BE2C (cell line): Measurements from ENCODE around the gene DDX27. TPM values are rescaled to one million over a fixed set of nuclear protein-coding genes. Genes with fewer than 3 reads are reported as not detected.

Experiments
- DNase-seq: peaks from one replicate; pipeline ENCODE4 v3.0.0-alpha.2; 2020
- H3K27me3 ChIP-seq: fragments of 250-450 bp; sonication (Bioruptor Pico); 2 replicates; pipeline ENCODE4 v1.5.1; 2020; ENCODE audit warnings: mild to moderate bottlenecking
- H3K36me3 ChIP-seq: fragments of 250-450 bp; sonication (Bioruptor Pico); 2 replicates; pipeline ENCODE4 v1.5.1; 2020; ENCODE audit warnings: mild to moderate bottlenecking
- H3K4me1 ChIP-seq: fragments of 250-450 bp; sonication (Bioruptor Pico); 2 replicates; pipeline ENCODE4 v1.5.1; 2020
- H3K4me3 ChIP-seq: 2 replicates; pipeline ENCODE4 v1.5.1; 2011; ENCODE audit warnings: low read depth, low read length
- H3K9me3 ChIP-seq: fragments of 250-450 bp; sonication (Bioruptor Pico); 2 replicates; pipeline ENCODE4 v1.5.1; 2020
- polyA plus RNA-seq: library from polyadenylated mRNA; unstranded; fragments of >200 nt; gene quantifications from one replicate; pipeline ENCODE4 v1.2.1, GENCODE V29; 2012; ENCODE audit warnings: low read depth, missing spikeins; ENCODE audit not compliant: insufficient read length, insufficient read depth
- TF ChIP-seq, protein P1 (sequence below): IDR thresholded peaks from 2 replicates; pipeline ENCODE4 v1.5.1; 2012; ENCODE audit warnings: mild to moderate bottlenecking, low read depth, low read length

DDX27 gene, protein sequence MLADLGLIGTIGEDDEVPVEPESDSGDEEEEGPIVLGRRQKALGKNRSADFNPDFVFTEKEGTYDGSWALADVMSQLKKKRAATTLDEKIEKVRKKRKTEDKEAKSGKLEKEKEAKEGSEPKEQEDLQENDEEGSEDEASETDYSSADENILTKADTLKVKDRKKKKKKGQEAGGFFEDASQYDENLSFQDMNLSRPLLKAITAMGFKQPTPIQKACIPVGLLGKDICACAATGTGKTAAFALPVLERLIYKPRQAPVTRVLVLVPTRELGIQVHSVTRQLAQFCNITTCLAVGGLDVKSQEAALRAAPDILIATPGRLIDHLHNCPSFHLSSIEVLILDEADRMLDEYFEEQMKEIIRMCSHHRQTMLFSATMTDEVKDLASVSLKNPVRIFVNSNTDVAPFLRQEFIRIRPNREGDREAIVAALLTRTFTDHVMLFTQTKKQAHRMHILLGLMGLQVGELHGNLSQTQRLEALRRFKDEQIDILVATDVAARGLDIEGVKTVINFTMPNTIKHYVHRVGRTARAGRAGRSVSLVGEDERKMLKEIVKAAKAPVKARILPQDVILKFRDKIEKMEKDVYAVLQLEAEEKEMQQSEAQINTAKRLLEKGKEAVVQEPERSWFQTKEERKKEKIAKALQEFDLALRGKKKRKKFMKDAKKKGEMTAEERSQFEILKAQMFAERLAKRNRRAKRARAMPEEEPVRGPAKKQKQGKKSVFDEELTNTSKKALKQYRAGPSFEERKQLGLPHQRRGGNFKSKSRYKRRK
- polyA plus RNA-seq = 162 TPM

DNA sequence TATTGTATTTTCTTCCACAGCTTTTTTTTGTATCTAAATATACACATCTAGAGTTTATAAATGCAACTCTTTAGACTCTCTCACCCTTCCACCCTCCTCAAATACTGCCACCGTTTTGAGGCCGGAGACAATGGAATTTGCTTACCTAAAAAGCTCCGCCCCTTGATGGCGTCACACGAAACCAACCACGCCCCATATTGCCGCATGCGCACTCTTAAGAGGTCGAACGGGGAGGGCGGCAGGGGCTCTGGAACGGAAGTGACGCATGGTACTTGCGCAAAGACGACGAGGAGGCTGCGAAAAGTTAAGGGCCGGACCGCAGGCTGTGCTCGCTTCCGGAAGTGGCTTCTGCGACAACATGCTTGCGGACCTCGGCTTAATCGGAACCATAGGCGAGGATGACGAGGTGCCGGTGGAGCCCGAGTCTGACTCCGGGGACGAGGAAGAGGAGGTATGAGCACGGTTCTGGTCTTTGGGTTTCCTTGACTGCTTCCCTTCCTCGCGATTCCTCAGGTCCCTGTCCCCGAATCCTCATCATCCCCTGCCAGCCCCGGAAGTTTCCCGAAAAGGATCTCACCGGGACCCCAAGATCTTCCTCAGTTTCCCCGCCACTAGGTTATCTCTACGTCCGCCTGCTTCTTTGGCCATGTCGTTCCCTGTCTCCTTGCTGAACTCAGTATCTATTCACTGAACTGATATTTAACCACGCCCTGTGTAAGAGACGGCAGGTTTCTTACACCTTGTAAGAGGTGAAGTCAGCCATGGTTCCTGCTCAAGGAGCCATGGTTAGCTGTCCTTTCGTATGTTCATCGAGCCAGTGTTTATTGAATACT is at the start of gene DDX27:
Gene DDX27 (plus strand): TSS at position 326 of the 833 bp plus-strand sequence. CDS start 33 bp downstream, at position 359.
- TF ChIP-seq, protein P1, sequence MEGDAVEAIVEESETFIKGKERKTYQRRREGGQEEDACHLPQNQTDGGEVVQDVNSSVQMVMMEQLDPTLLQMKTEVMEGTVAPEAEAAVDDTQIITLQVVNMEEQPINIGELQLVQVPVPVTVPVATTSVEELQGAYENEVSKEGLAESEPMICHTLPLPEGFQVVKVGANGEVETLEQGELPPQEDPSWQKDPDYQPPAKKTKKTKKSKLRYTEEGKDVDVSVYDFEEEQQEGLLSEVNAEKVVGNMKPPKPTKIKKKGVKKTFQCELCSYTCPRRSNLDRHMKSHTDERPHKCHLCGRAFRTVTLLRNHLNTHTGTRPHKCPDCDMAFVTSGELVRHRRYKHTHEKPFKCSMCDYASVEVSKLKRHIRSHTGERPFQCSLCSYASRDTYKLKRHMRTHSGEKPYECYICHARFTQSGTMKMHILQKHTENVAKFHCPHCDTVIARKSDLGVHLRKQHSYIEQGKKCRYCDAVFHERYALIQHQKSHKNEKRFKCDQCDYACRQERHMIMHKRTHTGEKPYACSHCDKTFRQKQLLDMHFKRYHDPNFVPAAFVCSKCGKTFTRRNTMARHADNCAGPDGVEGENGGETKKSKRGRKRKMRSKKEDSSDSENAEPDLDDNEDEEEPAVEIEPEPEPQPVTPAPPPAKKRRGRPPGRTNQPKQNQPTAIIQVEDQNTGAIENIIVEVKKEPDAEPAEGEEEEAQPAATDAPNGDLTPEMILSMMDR = no peak
- peak within 1 kb of the TSS; percentile 94 for H3K4me3 ChIP-seq
- peaks cover 26% of the 10 kb centered on the region for H3K36me3 ChIP-seq
- peak; percentile 96 for DNase-seq
- no peaks in the 10 kb centered on the region for H3K9me3 ChIP-seq
- no peaks in the 10 kb centered on the region; the same call in 1 of the 2 replicates for H3K4me1 ChIP-seq
- H3K27me3 ChIP-seq = no peaks in the 10 kb centered on the region

- no peaks in the 10 kb centered on the region for H3K4me1 ChIP-seq
- TF ChIP-seq, protein P1 = no peak
- peaks cover 12% of the 10 kb centered on the region for H3K36me3 ChIP-seq
- H3K4me3 ChIP-seq = no peak overlapping the region
- no peaks in the 10 kb centered on the region for H3K9me3 ChIP-seq
- DNase-seq = no peak
- no peaks in the 10 kb centered on the region for H3K27me3 ChIP-seq
Observed at GRCh38 chr20:49169547-49169946, 49.7 kb upstream of the DDX27 start.

DNA sequence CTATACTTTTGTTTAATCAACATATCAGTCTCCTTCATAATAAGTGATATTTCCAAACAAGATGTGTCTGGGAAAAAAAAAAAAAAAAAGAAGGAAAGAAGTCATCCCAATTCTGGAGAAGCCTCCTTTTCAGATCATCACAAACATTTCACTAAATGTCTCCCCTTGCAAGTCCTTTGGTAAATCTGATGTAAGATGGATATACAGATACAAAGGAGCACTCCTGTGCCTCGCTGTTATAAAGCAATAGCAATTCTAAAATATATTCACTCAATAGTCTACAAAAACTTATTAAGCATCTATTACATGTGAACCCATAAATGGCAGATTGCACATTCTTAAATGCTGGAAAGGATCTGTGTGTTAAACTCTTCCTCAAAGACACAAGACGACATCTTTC is 48.5 kb upstream of the DDX27 start:
- Histone ChIP-seq H3K9me3 (no peaks in the 10 kb centered on the region), H3K4me1 (no peaks in the 10 kb centered on the region), H3K4me3 (no peak overlapping the region), H3K27me3 (no peaks in the 10 kb centered on the region), H3K36me3 (peaks cover 7% of the 10 kb centered on the region)
- DNase-seq = no peak
- TF ChIP-seq, protein P1 = no peak

GRCh38 chr20:49171909-49172308 is 47.3 kb upstream of the DDX27 start:
- no peaks in the 10 kb centered on the region for H3K27me3 ChIP-seq
- TF ChIP-seq, protein P1 = no peak
- no peaks in the 10 kb centered on the region for H3K9me3 ChIP-seq
- no peaks in the 10 kb centered on the region for H3K4me1 ChIP-seq
- peak; percentile 13 for DNase-seq
- H3K4me3 ChIP-seq = no peak overlapping the region
- peaks cover 7% of the 10 kb centered on the region for H3K36me3 ChIP-seq

DNA sequence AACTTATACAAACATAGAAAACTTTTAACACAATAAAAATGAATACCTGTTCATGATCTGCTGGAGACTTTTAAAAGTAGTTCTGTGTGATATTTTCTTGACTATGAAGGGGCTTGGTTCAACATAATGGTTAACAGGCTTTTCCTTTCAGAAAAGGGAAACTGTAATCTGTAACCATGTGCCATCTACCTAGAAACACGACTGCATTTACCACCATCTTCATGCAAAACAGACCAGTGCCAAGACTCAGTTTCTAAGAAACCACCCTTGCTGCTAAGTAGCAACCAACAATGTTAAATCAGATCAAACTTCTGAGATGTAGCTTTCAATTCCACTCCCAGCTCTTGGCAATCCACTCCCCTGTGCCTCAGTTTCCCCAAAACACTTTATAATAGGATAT is 46.8 kb upstream of the DDX27 start:
- TF ChIP-seq, protein P1 = no peak
- no peak for DNase-seq
- H3K27me3 ChIP-seq = no peaks in the 10 kb centered on the region

More for the DNA sequence above, 46.8 kb upstream of the DDX27 start:
- Histone ChIP-seq H3K9me3 (no peaks in the 10 kb centered on the region), H3K4me1 (no peaks in the 10 kb centered on the region), H3K36me3 (peaks cover 7% of the 10 kb centered on the region), H3K4me3 (no peak overlapping the region)
